Ectodermal cell (in vitro differentiated cells): Measurements from ENCODE around the gene FDPS.

Source experiments
- H3K27ac ChIP-seq: 2 replicates; pipeline ENCODE4 v1.7.0; 2013; ENCODE audit warnings: mild to moderate bottlenecking, low read depth, low read length; ENCODE audit not compliant: insufficient read depth, poor library complexity, severe bottlenecking
- H3K27me3 ChIP-seq: 2 replicates; pipeline ENCODE4 v1.7.0; 2013; ENCODE audit warnings: mild to moderate bottlenecking, low read length; ENCODE audit not compliant: insufficient read depth, control insufficient read depth, poor library complexity, severe bottlenecking
- H3K36me3 ChIP-seq: one replicate; pipeline ENCODE4 v1.7.0; 2013; ENCODE audit warnings: low read length; ENCODE audit not compliant: control insufficient read depth, insufficient read depth
- H3K4me1 ChIP-seq: one replicate; pipeline ENCODE4 v1.7.0; 2013; ENCODE audit warnings: low read length; ENCODE audit not compliant: control insufficient read depth, insufficient read depth
- H3K4me3 ChIP-seq: 2 replicates; pipeline ENCODE4 v1.7.0; 2013; ENCODE audit warnings: low read depth, low read length, control low read depth; ENCODE audit not compliant: insufficient read depth
- H3K9me3 ChIP-seq: 2 replicates; pipeline ENCODE4 v1.7.0; 2013; ENCODE audit warnings: mild to moderate bottlenecking, low read length, moderate library complexity; ENCODE audit not compliant: control insufficient read depth
- WGBS, 2 experiments: methylation state at CpG; one replicate each; pipeline ENCODE4 v1.1.7; 2013; ENCODE audit warnings: missing lambda C conversion rate in 2 of 2; 5-methylcytosine and 5-hydroxymethylcytosine counted together

The FDPS gene

GRCh38 chr1:155318082-155318481 lies 9.4 kb downstream of the FDPS start:
- Histone ChIP-seq H3K4me1 (peaks cover 16% of the 10 kb centered on the region), H3K27me3 (peaks cover 7% of the 10 kb centered on the region), H3K36me3 (peaks cover 13% of the 10 kb centered on the region), H3K9me3 (no peaks in the 10 kb centered on the region), H3K4me3 (no peak overlapping the region), H3K27ac (no peak overlapping the region)
- 95 to 96% methylated on average over 9 of the region's 9 CpGs for WGBS, 2 experiments

DNA sequence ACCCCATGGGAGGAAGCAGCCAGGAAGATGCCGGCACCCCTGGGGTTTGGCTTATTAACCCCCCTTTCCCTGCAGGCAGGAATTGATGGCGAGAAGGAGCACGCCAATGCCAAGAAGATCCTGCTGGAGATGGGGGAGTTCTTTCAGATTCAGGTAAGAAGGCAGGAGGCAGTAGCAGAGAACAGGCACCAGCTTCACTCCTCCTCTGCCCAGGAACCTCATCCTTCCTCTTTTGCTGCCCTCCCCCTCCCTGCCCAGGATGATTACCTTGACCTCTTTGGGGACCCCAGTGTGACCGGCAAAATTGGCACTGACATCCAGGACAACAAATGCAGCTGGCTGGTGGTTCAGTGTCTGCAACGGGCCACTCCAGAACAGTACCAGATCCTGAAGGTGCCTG lies 10.9 kb downstream of the FDPS start:
- Histone ChIP-seq H3K9me3 (no peaks in the 10 kb centered on the region), H3K4me1 (peaks cover 16% of the 10 kb centered on the region), H3K27me3 (peaks cover 7% of the 10 kb centered on the region), H3K27ac (no peak overlapping the region), H3K4me3 (no peak overlapping the region), H3K36me3 (peaks cover 13% of the 10 kb centered on the region)
- 88 to 93% methylated on average over 5 of the region's 5 CpGs for WGBS, 2 experiments

- Histone ChIP-seq H3K36me3 (peaks cover 13% of the 10 kb centered on the region), H3K4me3 (peak overlapping the region; percentile 76), H3K27ac (peak overlapping the region; percentile 45), H3K27me3 (peaks cover 7% of the 10 kb centered on the region), H3K9me3 (no peaks in the 10 kb centered on the region), H3K4me1 (peaks cover 17% of the 10 kb centered on the region)
- 83 to 84% methylated on average over 11 of the region's 11 CpGs for WGBS, 2 experiments
These were observed 11.6 kb downstream of the FDPS start for GRCh38 chr1:155320252-155320651.

- Histone ChIP-seq H3K9me3 (no peaks in the 10 kb centered on the region), H3K27me3 (peaks cover 7% of the 10 kb centered on the region), H3K36me3 (peaks cover 13% of the 10 kb centered on the region), H3K4me3 (peak within 1 kb of the TSS; percentile 76), H3K4me1 (peaks cover 23% of the 10 kb centered on the region), H3K27ac (peak within 1 kb of the TSS; percentile 46)
- WGBS, 2 experiments: 24 to 25% methylated on average over 51 of the region's 51 CpGs
These were observed 12.3 kb downstream of the FDPS start, which contains the start of gene RUSC1 for GRCh38 chr1:155320661-155321617. RUSC1 (plus strand) TSS chr1:155320894; CDS start chr1:155321774, 880 bp downstream.

DNA sequence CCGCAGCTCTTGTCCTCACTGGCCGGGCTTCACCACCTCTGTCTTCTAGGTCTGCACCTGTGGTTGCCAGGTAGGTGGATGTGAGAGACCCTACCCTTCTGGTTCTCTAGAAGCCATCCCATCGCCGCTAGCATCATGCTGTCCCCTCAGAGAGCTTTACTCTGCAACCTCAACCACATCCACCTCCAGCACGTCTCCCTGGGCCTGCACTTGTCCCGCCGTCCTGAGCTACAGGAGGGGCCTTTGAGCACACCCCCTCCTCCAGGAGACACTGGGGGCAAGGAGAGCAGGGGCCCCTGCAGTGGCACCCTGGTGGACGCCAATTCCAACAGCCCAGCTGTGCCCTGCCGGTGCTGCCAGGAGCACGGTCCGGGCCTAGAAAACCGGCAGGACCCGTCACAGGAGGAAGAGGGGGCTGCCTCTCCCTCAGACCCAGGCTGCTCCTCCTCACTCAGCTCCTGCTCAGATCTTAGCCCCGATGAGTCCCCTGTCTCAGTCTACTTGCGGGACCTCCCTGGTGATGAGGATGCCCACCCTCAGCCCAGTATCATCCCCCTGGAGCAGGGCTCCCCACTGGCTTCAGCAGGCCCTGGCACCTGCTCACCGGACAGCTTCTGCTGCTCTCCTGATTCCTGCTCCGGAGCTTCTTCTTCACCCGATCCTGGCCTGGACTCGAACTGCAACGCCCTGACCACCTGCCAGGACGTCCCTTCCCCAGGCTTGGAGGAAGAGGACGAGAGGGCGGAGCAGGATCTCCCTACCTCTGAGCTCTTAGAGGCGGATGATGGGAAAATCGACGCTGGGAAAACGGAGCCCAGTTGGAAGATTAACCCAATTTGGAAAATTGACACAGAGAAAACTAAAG lies 13.2 kb downstream of the FDPS start:
- WGBS, 2 experiments: 48 to 54% methylated on average over 27 of the region's 27 CpGs
- H3K4me1 ChIP-seq: peaks cover 23% of the 10 kb centered on the region

GRCh38 chr1:155322571-155322952 lies 13.9 kb downstream of the FDPS start:
- Histone ChIP-seq H3K36me3 (peaks cover 13% of the 10 kb centered on the region), H3K4me3 (peak overlapping the region; percentile 76), H3K9me3 (no peaks in the 10 kb centered on the region), H3K27ac (peak overlapping the region; percentile 53), H3K4me1 (peaks cover 23% of the 10 kb centered on the region), H3K27me3 (peaks cover 7% of the 10 kb centered on the region)
- 3 to 4% methylated on average over 28 of the region's 28 CpGs for WGBS, 2 experiments

More for the DNA sequence above, 13.2 kb downstream of the FDPS start:
- Histone ChIP-seq H3K36me3 (peaks cover 13% of the 10 kb centered on the region), H3K27me3 (peaks cover 7% of the 10 kb centered on the region), H3K27ac (peak overlapping the region; percentile 46), H3K9me3 (no peaks in the 10 kb centered on the region), H3K4me3 (peak overlapping the region; percentile 76)

DNA sequence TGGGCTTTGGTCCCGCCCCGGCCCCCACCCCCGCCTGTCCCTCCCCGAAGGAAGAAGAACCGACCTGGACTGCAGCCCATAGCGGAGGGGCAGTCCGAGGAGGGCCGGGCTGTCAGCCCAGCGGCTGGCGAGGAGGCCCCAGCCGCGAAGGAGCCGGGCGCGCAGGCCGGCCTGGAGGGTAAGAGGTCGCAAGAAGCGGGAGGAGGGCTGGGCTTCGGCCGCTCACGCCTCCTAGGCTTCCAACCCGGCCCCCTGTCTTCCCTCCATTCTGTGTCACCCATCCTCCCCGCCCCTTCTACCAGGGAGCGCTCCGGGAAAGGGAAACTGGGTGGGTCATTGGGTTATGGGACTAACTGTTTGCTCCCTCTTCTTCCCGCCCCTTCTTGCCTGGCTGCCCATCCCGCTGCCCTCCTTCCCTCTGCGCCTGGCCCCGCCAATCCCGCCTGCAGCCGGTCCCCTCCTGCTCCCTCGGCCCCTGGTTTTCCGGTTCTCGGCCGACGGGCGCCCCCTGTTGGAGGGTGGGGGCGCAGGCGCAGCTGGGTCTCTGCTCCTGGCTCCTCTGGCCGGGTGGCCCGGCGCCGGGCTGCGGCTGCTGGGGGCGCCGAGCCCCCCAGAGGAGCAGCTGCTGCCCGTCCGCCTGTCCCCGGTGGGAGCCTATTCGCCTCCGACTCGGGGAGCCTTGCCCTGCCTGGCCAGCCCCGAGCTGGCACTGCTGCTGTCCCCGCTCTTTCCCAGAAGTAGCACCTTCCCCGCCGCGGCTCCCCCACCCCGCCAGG lies 14.5 kb downstream of the FDPS start:
- Histone ChIP-seq H3K27me3 (peaks cover 7% of the 10 kb centered on the region), H3K27ac (peak overlapping the region; percentile 91), H3K4me3 (peak overlapping the region; percentile 76), H3K4me1 (peaks cover 23% of the 10 kb centered on the region), H3K9me3 (no peaks in the 10 kb centered on the region), H3K36me3 (peaks cover 8% of the 10 kb centered on the region)
- WGBS, 2 experiments: 0% methylated on average over 58 of the region's 58 CpGs

DNA sequence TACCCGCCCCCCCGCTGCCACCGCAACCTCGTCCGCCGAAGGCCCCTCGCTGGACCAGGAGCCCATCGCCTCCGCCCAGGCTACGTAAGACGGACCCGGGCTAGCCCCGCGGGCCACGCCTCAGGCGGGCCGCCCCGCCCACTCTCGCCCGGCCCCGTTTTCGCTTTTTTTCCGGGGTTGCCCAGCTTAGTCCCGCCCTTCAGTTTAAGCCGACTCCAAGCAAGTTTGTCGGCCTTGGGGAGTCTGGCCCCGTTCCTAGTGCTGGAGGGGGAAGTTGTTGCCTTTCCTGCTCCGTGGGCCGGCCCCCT lies 15.0 kb downstream of the FDPS start:
- Histone ChIP-seq H3K4me1 (peaks cover 23% of the 10 kb centered on the region), H3K27me3 (peaks cover 7% of the 10 kb centered on the region), H3K36me3 (peaks cover 8% of the 10 kb centered on the region), H3K4me3 (peak overlapping the region; percentile 76), H3K27ac (peak overlapping the region; percentile 91), H3K9me3 (no peaks in the 10 kb centered on the region)
- 0% methylated on average over 29 of the region's 29 CpGs for WGBS, 2 experiments

DNA sequence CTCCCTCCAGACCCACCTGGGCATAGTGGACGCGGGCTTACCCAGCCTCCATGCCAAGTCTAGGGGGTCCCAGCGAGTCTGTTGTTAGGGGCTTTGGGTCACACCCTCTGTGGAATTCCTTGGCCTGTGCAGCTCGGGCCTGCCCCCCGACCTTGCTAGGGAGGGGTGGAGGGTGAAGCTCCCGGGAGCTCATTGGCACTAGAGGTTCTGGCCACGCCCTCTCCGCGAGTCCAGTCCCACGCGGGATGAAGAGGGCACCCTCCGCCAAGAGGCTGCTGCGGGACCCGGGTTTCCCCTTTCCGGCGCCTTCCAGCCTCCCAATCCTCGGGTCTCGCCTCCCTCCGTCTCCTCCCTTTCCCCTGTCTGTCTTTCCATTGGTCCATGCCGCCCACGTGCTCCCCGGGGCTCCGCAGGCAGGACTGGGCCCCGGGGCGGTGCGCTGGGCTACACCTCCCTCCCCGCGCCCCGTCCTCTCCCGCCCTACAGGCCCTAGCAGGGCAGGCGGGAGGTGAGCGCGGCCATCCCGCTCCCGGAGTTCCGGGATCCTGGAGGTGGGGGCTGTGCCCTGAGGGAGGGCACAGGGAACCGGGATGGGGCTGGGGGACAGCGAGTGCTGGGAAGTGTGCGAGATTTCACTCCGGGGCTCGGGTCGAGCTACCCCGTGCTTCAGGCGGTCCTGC lies 15.5 kb downstream of the FDPS start:
- no peaks in the 10 kb centered on the region for H3K9me3 ChIP-seq
- WGBS, 2 experiments: 0% methylated on average over 44 of the region's 44 CpGs
- peak overlapping the region; percentile 91 for H3K27ac ChIP-seq
- H3K4me3 ChIP-seq: peak overlapping the region; percentile 76
- peaks cover 23% of the 10 kb centered on the region for H3K4me1 ChIP-seq
- peaks cover 7% of the 10 kb centered on the region for H3K27me3 ChIP-seq
- H3K36me3 ChIP-seq: peaks cover 4% of the 10 kb centered on the region
